ENCODE measurements around the gene EXTL1.

EXTL1 gene

DNA sequence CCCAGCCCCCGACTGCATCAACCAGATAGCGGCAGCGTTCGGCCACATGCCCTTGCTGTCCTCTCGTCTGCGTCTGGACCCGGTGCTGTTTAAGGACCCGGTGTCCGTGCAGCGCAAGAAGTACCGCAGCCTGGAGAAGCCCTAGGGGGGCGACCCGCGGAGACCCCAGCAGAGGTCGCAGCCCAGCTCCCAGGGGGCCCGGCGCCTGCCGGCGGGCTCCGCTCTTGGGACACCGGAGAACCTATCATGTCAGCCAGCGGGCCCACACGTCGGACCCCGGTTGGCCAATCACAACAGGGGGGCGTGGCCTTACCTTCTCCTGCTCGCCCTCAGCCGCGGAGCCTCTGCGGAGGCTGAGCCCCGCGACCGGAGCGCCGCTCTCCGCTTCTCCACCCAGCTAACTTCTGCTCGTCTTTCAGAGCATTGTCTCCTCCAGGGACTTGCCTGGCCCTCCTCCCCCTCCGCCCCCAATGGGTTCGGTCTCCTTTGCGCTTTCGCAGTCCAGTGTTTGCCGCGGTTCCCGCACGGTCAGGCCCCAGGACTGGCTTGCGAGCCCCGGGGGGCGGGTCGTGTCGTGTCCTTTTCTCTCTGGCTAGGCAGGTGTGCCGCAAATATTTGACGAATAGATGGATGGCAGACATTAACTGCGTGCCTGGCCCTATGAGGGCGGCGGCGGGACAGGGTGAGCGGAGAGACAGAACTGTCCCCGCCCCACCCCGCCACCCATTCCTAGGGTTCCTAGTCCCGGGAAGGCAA is 13.8 kb downstream of the EXTL1 start:
- DNase-seq (ENCODE audit: low read depth) = peak; percentile 65
- H3K4me3 ChIP-seq (ENCODE audit: low read depth, low read length) = peak overlapping the region; percentile 57
- TF ChIP-seq, protein P1, sequence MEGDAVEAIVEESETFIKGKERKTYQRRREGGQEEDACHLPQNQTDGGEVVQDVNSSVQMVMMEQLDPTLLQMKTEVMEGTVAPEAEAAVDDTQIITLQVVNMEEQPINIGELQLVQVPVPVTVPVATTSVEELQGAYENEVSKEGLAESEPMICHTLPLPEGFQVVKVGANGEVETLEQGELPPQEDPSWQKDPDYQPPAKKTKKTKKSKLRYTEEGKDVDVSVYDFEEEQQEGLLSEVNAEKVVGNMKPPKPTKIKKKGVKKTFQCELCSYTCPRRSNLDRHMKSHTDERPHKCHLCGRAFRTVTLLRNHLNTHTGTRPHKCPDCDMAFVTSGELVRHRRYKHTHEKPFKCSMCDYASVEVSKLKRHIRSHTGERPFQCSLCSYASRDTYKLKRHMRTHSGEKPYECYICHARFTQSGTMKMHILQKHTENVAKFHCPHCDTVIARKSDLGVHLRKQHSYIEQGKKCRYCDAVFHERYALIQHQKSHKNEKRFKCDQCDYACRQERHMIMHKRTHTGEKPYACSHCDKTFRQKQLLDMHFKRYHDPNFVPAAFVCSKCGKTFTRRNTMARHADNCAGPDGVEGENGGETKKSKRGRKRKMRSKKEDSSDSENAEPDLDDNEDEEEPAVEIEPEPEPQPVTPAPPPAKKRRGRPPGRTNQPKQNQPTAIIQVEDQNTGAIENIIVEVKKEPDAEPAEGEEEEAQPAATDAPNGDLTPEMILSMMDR (IDR thresholded peaks at IDR 0.05; ENCODE audit: low read depth, low read length, missing control alignments) = no peak

DNA sequence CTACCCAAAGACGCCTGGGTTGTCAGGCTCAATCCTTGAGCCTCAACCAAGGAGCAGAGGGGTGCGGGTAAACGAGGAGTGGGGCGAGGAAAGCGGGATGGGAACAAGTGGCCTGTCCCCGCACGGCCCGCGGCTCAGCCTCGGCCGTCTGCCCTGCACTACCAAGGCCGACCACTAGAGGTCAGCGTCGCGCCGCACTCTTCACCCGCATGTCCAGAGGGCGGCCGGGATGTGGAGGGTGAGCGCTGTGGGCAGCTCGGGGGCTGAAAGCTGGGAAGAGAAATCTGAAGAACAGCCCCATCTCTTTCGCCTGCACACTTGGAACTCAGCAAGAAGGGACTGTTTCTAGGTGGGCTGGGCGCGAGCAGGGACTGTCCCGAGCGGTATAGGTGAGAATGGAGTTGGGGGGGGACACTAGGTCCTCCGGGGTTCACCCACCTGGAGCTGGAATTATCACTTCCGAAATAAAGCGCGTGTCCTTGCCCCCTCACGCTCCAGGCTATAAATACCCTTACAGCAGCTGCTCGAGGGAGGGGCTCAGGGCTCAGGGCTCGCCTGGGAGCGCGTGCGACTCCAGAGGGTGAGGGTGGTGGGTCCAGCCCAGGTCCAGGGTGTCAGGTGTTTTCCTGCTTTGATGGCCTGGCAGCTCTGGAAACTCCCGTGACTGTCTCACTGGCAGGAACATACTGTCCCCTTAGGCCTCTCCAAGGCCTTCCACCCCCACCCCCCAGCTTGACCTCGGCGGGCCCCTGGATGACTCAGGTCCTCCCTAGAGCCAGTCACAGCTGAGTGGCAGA is 14.6 kb downstream of the EXTL1 start:
- peak overlapping the region; percentile 57 for H3K4me3 ChIP-seq (ENCODE audit: low read depth, low read length)
- no peak for DNase-seq (ENCODE audit: low read depth)
- TF ChIP-seq, protein P1 (IDR thresholded peaks at IDR 0.05; ENCODE audit: low read depth, low read length, missing control alignments) = peak; percentile 98

DNA sequence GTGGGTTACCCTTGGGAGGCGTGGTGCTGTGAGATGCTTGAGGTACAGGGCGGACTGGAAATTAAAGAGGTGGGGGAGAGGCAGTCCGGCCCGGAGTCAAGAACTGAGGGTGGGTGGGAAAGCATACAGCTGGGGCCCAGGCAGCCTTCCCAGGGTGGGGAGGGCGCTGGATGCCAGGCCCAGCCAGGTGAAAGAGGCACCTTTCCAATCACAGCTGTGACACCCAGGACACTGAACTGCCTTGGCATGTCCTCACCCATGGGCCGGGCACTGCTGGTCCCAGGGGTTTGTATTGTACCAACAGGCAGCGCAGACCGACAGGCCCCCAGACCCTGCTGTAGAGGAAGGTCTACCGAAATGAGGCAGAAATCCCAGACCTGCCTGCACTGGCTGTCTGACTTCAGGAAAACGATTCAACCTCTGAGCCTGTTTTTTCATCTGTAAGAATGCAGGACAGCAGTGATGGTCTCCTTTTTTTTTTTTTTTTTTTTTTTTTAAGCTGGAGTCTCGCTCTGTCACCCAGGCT is 15.2 kb downstream of the EXTL1 start:
- no peak overlapping the region for H3K4me3 ChIP-seq (ENCODE audit: low read depth, low read length)
- DNase-seq (ENCODE audit: low read depth) = no peak
- TF ChIP-seq, protein P1 (IDR thresholded peaks at IDR 0.05; ENCODE audit: low read depth, low read length, missing control alignments) = no peak

DNA sequence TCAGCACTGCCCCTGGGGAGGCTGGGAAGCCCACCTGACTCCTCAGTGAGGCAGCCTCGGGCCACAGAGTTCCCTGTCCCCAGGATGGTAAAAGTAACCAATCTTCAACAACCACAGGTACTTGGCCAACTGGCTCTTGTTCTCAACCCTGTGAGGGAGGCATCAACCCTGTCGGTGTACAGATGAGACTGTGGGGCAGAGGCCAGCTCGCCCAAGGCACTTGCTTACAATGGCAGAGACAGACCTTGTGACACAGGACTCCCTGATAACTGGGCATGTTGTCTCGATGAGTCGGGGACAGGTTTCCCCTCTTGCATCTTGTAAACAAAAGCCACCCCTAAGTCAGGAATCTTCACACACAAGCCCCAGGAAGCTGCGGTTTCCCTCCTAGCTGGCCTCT is 16.3 kb downstream of the EXTL1 start:
- no peak for DNase-seq (ENCODE audit: low read depth)
- TF ChIP-seq, protein P1 (IDR thresholded peaks at IDR 0.05; ENCODE audit: low read depth, low read length, missing control alignments) = no peak
- no peak overlapping the region for H3K4me3 ChIP-seq (ENCODE audit: low read depth, low read length)

DNA sequence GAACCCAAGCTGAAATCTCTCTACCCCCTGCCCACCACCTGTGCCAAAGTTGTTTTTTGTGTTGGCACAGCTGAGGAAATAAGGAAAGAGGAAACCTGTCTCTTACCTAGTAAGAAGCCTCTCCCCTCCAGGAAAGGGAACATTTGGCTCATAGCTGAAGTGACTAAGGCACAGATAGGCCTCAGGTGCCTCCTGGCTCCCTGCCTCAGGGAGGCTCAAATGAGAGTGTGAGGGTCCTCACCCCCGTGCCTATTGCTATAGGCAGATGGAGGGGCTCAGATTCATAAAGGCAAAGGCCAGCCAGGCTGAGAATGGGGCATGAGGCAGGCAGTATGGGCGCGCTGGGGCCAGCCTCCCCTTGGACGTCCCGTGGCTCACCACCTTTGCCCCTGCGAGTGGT is 16.9 kb downstream of the EXTL1 start:
- H3K4me3 ChIP-seq (ENCODE audit: low read depth, low read length) = no peak overlapping the region
- DNase-seq (ENCODE audit: low read depth) = no peak
- TF ChIP-seq, protein P1 (IDR thresholded peaks at IDR 0.05; ENCODE audit: low read depth, low read length, missing control alignments) = no peak

DNA sequence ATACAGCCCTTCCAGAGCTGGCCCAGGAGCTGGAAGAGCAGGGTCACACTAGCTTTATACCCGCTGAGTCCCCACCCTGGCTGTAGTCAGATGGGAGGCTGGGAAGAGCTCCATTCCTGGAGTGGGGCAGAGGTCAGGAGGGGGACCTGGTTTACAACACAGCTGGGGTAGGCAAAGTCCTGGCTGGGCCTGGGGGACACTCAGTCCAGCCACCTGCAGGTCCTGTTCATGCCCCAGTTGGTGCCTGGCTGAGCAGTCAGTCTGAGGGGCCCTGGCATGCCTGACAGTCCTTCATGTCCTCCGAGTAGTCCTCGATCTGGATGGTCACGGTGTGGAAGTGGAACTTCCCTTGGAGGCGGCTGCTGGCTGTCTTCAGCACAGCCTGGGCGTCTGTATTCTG is 17.3 kb downstream of the EXTL1 start:
- no peak overlapping the region for H3K4me3 ChIP-seq (ENCODE audit: low read depth, low read length)
- no peak for DNase-seq (ENCODE audit: low read depth)
- TF ChIP-seq, protein P1 (IDR thresholded peaks at IDR 0.05; ENCODE audit: low read depth, low read length, missing control alignments) = no peak
